ENCODE data around the gene SRCIN1.

Gene SRCIN1

DNA sequence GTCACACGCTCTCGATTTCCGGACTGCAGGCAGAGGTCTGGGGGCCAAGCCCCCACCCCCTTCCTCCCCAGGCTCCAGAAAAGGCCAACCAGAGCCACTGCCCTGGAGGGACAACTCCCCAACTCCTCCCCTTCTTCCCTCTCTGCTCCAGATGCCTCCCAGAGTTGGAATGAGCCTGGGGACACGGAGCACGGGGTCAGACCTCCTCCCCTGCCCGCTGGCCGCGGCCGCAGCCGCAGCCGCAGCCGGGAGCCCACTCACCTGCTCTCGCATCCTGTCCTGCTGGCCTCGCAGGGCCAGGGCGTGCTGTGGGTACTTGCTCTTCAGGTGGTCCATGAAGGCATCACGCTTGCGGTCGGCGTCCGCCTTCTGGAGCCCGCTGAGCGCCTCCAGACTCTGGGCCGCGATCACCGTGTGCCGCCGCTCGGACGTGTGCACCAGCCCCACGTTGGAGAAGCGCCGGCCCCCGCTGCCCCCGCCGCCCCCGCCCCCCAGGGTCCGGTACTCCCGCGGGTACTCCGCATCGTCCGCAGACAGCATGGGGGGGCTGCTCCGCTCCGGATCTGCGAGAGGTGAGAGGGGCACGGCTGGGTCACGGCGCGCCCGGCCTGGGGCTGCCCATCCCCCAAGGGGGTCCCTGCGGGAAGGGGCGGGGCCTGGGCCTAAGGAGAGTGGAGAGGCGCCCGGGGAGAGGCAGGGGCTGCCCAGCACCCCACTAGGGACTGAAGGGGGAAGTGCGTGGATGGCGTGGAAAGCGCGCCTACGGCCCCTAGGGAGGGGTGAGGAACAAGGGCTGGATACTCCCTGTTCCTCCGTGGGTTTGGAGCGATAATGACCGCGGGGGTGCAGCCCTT lies 27.3 kb downstream of the SRCIN1 start:
- DNase-seq (ENCODE audit: low read depth): no peak

DNA sequence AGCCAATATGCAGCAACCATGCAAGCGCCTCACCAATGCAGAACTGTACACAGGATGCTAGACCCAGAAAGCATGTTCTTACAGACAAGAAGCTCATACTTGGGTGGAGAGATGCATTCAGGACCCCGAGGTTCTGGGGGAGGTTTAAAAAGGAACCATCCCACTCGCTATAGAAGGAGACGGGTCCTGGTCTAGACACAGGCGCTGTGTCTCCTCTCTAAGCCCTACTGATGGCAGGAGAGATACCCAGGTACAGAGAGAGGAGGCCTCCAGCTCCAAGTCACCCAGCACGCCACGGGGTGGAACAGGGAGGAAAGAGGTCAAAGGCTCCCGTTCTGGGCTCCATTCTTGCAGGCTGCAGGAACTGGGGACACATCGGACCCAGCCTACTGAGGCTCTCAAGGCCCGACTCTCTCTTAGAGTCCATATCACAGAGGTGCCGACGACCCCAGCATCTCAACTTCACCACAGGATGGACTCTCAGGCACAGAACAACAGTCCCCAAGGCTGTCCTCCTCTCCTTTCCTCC lies 28.0 kb downstream of the SRCIN1 start:
- no peak for DNase-seq (ENCODE audit: low read depth)

DNA sequence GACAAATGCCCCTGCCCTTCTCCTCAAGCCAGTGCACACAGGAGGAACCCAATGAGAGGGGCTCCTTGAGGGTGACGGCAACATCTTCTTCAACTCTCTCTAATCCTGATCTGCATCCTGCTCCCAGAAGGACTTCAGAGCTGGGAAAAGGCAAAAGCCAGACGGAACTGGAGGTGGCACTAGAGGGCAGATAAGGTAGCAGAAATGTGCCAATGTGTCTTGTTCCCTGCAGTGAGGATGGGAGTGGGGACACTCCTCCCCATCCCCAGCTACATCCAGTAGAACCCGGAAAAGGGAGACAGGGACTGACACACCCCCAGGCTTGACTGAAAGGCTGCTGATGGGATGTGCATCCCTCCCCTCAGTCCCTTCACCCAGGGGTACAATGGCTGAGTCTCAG lies 28.5 kb downstream of the SRCIN1 start:
- DNase-seq (ENCODE audit: low read depth): no peak

DNA sequence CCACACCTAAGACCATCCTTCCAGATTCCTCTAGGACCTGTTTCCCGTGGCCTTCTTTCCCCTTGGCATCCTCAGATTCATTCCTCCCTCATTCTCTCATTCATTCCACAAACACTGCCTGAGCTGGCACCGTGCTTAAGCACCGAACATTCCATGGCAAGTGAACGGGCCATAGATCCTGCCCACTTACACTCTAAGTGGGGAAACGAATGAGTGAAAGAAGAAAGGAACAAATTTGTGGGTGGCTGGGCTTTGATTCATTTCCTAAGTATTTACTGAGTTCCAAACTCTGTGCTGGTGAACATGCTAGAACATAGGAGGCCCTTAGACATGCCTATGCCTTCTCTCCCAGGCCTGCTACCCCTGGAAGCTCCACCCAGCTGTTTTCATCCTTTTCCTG lies 30.0 kb downstream of the SRCIN1 start:
- DNase-seq (ENCODE audit: low read depth): no peak

DNA sequence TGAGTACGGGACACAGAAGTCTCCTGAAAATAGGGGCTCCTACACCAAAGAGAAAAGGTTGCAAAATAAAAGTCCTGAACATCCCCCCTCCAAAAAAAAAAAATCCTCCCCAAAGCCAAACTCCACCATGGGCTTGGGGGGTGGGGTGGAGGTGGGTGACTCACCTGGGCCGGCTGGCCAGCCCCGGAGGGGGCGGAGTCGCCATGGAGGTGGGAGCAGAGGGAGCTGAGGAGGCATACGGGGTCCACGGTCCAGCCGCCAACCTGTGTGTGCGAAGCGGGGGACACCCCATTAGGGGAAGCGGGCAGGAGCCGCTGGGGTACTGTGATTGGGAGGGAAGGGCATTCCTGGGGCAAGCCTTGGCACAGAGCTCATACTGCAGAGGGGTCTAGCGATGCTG lies 31.0 kb downstream of the SRCIN1 start:
- no peak for DNase-seq (ENCODE audit: low read depth)

DNA sequence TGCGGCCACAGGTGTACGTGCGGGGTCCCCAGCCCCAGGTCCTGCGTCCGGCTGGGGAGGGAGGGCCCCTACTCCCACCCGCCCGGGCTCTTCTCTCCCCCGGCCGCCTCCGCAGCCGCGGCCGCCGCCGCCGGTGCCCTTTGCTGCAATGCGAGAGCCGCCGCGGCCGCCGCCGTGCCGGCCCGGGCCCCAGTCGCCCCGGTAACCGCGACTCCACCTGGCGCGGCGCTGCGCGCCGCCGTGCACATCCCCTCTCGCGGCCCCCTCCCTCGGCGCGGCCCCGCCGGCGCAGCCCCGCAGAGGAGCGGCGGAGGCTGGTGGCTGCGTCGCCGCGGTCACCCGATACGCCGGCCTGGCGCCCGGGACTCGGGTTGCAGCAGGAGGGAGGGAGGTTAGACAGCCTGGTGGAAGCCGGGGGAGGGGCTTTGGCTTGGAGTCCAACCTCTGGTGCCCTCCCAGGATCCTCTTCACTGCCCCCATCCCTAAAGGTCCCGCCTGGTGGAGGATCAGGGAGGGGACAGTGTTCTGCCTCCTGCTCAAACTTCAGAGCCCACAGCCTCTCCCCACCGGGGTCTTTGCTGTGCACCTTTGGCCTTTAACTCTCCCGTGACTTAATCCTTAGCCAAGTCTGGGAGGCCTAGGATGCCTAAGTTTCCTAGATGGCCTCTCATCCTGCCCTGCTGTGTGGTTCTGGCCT lies 32.9 kb downstream of the SRCIN1 start:
- DNase-seq (ENCODE audit: low read depth): no peak

DNA sequence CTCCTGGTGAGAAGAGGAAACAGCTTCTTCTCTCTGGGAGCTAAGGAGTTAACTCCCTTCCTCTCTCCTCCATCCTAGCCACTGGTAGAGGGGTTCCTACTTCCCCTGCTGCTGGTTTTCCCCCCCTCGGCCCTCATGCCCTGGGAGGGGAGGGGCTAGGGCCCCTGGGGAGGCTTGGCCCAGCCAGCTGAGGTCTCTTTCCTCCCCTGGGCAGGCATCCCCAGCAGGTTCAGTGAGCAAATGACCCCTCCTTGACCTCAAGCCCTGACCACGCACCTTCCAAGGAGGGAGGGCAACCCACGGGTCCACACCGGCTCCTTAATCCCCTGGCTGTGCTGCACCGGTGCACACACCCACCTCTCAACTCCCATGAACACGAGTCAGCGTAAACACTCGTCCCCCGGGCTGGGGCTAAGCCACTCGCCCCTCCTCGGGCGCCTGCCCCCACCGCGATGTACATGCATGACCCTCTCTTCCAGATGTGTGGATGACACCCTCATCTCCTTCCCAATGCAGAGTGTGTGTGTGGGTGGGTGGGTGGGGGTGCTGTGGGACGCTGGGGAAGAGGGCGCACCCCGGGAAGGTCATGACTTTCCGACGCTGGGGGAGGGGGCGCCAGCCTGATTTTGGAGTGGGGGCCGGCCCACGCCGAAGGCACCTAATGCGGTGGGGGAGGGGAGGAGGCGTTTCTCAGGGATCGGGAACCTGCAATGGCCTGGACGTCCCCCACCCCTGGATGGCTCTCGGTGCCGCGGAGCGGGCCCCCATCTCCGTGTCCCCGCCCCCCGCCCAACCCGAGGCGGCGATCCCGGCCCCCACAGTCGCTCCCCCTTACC lies 33.7 kb downstream of the SRCIN1 start:
- no peak for DNase-seq (ENCODE audit: low read depth)

DNA sequence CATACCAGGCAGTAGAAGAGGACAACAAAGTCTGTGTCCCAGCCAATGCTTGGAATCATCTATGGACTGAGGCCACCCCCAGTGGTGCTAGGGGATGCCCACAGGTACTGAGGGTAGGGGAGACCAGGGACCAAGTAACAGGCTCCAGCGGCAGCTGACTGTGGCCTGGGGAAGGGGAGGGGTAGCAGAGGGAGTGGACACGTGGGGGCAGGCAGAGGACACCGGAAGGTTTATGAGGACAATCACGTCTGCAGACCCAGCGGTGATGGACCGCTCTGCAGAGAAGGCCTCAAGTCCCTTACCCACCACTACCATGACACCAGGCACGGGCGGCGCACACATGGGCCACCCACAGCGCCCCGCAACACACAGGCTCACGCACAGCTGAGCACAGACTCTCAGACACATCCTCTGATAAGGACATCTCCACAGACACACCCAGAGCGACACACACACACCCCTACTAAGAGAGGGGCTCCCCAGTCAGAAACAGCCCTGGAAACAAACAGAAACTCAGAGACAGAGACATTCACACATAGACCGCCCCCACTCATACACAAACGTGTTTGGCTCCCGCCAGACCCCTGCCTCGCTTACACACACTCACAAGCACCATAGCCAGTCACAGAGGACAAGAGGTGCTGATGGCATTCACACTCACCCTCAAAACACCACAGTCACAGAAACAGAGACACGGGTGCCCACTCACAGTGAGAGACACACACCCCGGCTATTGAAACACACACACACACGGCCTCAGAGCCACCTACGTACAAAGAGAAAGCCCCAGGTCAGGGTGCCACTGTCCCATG lies 35.8 kb downstream of the SRCIN1 start:
- DNase-seq (ENCODE audit: low read depth): no peak

DNA sequence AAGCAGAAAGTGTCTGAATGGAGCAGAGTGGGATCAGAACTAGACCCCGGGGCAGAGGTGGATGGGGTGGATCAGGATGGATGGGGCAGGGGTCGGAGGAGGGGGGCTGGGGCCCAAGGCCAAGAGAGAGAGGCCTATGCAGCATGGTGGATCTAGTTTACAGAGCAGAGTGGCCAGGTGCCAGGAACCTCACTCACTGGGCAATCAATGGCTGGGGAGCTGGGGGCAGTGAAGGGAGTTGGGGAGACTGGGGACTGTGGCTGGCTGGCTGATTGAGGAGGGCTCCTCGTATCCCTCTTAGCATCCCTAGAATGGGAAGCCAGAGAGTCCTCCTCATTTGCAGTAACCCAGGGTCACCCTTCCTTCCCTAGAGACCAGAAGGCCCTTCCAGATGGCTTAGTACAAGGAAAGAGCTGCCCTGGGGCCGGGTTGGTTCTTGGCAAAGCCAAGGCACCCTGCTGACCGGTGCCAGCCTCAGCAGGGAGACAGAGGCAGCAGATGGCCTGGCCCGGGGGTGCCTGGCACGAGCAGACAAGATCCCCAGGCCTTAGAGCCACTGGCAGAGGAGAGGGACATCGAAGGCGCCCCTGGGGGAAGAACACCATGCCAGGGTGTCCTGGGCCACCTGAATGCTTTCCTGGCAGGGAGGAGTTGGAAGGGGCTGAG lies 36.8 kb downstream of the SRCIN1 start:
- DNase-seq (ENCODE audit: low read depth): no peak

DNA sequence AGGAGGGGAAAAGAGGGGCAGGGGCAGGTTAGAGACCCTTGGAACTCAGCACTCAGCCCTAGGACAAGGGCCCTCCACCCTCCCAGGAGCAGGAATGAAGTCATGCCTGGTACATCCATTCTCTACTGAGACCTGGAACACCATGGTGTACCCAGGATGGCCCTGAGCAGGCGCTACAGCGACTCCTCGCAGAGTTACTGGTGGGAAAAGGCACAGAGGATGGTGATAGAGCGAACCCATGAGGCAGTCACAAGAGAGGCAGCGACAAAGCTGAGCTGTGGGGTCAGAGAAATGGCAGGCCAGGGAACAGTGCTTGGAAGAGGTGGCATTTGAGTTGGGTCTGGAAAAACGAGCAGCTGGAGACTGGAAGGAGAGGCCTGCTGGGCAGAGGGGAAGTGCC lies 37.5 kb downstream of the SRCIN1 start:
- DNase-seq (ENCODE audit: low read depth): no peak

DNA sequence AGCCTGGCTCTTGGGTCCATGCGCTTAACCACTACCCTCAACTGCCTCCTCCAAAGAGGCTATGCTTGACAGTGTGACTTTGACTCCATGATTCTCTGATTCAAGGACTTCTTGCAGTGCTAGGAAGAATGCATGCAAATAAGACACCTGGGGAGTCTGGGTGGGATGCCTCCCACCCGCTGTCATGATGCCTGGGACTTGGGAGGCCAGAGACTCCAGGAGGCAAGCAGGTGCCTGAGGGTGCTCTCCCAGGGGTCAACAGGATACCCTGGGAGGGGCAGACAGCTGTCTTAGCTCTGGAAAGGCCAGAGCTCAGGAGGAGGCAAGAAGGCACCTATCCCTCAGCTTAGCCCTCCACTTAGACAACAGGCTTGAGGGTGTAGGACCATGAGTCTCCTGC lies 38.4 kb downstream of the SRCIN1 start:
- no peak for DNase-seq (ENCODE audit: low read depth)

DNA sequence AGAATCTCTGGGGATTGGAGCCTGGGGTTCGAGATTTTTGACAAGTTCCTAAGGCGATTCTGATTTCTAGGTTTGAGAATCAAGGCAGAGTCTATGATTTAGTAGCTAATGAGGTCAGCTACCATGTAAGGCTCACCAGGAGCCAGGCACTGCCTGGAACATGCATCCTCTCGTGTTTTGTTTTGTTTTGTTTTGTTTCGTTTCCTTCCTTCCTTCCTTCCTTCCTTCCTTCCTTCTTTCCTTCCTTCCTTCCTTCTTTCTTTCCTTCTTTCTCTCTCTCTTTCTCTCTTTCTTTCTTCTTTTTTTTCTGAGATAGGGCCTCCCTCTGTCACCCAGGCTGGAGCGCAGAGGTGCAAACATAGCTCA lies 39.1 kb downstream of the SRCIN1 start:
- DNase-seq (ENCODE audit: low read depth): no peak

DNA sequence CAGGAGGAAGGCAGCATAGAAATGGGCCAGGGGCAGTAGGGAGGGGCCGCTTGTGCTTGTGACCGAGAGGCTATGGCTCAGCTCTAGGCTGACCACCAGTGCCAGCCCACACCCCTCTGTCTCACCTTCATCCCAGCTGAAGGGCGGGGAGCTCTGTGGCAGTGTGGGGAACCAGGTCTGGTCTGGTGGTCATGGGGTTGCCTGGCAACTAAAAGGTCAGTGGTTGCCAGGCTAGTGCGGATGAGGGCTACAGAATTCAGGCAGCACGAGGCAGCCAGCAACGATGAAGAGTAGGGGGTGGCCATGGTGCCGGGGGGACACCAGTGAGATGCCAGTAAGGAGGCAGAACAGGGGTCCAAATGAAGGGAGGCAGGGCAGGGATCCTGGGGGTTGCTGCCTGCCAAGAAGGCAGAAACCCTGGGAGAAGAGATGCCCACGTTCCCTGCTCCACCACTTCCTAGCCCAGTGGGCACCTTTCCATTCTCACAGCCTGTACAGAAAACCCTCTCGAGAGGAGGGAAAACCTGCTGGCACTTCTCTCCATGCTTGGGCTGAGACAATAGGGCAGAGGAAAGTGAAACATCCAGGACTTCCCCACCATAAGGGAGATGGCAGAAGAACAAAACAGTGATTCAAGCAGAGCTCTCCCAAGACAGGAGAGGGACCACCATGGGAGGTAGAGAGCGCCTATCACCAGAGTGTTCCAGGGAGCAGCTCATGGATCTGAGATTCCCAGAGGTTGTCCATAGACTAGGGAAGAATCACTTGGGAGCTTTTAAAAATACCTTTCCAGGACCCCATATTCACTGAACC lies 39.7 kb downstream of the SRCIN1 start:
- DNase-seq (ENCODE audit: low read depth): no peak

DNA sequence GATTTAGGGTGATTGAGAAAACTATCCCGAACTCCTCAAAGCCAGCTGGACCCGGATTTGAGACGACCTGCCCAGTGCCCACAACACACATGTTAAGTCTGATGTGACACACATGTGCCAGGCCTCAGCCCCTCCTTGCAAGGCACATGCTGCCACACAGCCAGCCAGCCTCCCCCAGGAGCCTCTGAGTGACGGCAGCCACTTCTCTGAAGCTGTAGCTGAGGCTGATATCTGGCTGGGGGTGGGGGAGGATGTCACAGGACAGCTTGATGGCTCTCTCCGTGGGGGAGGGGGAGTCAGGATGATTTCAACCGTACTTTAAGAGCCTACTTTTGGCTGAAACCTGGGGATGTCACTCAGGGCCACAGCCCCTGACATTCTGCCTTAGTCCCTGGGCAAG lies 40.9 kb downstream of the SRCIN1 start:
- no peak for DNase-seq (ENCODE audit: low read depth)

DNA sequence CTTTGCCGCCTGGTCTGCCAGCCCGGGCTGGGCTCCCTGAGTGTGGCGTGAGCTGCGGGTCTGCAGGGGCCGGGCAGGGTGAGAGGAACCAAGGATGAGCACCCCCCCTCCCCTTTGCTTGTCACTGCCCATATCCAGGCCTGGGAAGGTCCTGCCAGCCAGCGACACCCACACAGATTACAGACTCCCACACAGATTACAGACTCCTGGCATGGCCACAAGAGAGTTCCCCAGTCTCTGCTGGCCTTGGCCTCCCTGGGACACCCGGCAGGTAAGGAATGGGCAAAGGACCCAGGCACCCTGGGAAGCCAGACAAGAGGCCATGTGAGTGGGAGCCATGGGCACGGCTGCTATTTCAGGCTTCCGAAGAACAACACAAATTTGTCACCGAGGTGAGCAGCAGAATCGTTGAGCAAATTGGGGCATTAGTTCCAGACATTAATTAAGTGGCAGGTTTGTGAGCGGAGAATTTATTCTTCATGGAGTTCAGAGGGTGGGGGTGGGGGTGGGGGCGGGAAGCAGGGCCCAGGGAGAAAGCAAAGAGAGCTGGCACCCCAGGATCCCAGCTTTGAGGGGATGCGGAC lies 41.4 kb downstream of the SRCIN1 start:
- no peak for DNase-seq (ENCODE audit: low read depth)

DNA sequence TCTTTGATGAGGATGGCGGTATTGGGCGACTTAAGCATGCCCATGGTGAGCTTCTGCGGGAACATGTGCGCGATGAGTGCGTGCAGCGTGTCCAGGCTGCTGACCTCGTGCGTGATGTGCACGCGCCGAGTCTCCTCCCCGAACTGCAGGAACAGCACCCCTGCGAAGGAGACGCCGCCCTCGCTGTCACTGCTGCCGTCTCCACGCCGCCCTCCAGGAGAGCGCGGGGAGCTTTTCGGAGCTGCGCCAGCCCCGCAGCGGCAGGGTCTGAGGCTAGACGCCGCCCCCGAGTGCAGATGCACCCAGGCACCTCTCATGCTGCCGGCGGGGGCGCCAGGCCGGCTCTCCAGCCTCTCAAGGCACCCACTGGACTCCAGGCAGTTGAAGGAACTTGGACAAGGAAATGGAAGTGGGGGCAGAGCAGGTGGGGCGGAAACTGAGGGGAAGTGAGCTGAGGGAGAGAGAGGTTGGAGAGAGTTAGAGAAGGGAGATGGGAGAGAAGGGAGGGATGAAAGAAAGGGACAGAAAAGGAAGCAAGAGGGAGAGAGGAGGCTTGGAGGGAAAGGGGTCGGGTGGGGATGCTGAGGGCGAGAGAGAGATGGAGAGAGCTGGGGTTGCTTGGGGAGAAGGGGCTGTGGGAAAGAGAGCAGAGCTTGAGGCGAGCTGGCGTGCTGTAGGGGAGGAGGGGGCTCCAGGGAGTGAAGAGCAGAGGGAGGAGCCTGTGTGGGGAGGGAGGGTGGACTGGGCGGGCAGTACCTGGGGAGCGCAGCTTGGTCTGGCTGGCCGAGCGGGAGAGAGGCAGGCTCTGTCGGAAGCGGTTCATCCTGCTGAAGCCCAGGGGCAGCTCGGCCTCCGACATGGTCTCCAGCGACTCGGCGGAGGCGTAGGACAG lies 42.1 kb downstream of the SRCIN1 start:
- no peak for DNase-seq (ENCODE audit: low read depth)

DNA sequence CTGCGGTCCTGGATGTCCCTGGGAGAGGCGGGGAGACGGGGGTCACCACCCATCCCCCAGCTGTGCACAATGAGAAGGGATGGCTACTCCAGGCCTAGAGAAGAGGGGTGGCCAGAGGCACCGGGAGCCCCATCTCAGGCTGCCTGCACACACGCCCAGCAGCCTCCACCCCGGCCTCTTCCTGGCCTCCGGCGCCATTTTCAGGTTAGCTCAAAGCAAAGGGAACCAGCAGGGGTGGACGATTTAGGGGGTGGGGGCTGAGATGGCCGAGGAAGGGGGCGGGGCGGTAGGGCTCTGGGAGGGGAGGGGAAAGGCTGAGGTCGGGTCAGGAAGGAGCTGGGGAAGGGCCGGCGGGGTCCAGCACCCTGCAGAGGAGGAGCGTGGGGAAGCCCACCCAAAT lies 42.8 kb downstream of the SRCIN1 start:
- DNase-seq (ENCODE audit: low read depth): no peak

DNA sequence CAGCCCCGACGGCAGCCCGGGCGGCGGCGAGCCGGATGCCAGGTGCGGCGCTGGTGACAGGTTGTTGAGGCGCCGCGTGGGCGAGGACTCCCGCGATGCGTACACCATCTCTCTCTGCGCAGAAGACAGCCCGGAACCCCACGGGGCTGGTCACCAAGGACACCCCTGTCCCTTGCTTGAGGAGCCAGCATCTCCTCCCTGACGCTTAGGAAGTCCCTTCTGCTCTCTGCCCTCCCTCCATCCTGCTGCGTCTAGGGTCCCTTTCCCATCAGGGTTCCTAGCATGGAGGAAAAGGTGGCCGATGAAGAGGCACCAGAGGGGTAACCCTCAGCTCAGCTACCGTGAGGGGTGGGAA lies 43.6 kb downstream of the SRCIN1 start:
- no peak for DNase-seq (ENCODE audit: low read depth)

All from stimulated activated CD8-positive, alpha-beta memory T cell treated with anti-CD3 and anti-CD28 coated beads, Interleukin-15, amount 100 ng/mL, for 24 hours (primary cell).